Neural progenitor cell (in vitro differentiated cells): ENCODE results near the gene MOBP.

Experiments
- EZH2 ChIP-seq: fragments of 200-600 bp; sonication (generic); IDR thresholded peaks from 2 replicates; pipeline ENCODE4 v1.6.1; 2017; ENCODE audit warnings: antibody characterized with exemption, mild to moderate bottlenecking, moderate library complexity
- TF ChIP-seq, protein P1 (sequence below): fragments of 200-600 bp; sonication (generic); IDR thresholded peaks from 2 replicates; pipeline ENCODE4 v1.5.1; 2017; ENCODE audit warnings: antibody characterized with exemption, mild to moderate bottlenecking

DNA sequence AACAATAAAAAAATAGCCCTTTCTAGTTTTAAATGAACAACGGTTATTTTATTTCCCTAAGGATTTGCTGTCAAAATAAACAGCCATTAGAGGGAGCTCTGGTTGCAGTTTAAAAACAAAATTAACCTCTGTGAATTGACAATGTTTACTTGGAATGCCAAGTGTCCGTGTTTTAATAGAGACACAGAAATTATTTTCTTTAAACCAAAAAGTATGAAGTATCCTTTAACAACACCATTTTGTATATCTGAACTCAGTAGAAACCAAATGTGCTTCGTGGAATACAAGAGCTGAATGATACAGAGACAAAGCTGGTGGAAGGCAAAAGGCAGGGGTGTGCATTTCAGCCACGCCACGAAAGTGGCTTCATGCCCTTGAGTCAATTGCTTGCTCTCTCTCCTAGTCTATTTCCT is 74.4 kb downstream of the MOBP start:
- TF ChIP-seq EZH2 = no peak
- TF ChIP-seq, protein P1, sequence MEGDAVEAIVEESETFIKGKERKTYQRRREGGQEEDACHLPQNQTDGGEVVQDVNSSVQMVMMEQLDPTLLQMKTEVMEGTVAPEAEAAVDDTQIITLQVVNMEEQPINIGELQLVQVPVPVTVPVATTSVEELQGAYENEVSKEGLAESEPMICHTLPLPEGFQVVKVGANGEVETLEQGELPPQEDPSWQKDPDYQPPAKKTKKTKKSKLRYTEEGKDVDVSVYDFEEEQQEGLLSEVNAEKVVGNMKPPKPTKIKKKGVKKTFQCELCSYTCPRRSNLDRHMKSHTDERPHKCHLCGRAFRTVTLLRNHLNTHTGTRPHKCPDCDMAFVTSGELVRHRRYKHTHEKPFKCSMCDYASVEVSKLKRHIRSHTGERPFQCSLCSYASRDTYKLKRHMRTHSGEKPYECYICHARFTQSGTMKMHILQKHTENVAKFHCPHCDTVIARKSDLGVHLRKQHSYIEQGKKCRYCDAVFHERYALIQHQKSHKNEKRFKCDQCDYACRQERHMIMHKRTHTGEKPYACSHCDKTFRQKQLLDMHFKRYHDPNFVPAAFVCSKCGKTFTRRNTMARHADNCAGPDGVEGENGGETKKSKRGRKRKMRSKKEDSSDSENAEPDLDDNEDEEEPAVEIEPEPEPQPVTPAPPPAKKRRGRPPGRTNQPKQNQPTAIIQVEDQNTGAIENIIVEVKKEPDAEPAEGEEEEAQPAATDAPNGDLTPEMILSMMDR = peak; percentile 84
